HepG2 (cell line): ENCODE data around the gene RBCK1.

Experiments used
- CBFB ChIP-seq: sonication (generic); formaldehyde crosslinking; IDR thresholded peaks from 2 replicates; pipeline ENCODE4 v1.4.0; 2020; ENCODE audit warnings: missing genetic modification reagents
- GTF2F1 ChIP-seq: fragments of 150-350 bp; IDR thresholded peaks from 2 replicates; pipeline ENCODE4 v1.6.1; 2014; ENCODE audit warnings: low read length
- RAD51 ChIP-seq: fragments of 450-650 bp; IDR thresholded peaks from 2 replicates; pipeline ENCODE4 v1.6.1; 2016; ENCODE audit warnings: borderline replicate concordance
- SP140L ChIP-seq: sonication (generic); formaldehyde crosslinking; IDR thresholded peaks from 2 replicates; pipeline ENCODE4 v1.4.0; 2020; ENCODE audit warnings: missing genetic modification reagents, borderline replicate concordance
- SRSF1 ChIP-seq: fragments of 200-400 bp; formaldehyde crosslinking; optimal IDR thresholded peaks from 2 replicates; pipeline ENCODE3; 2017; ENCODE audit warnings: mild to moderate bottlenecking, low read depth, low read length, moderate library complexity
- TCF7 ChIP-seq: sonication (generic); IDR thresholded peaks from 2 replicates; pipeline ENCODE4 v1.6.1; 2016; ENCODE audit warnings: antibody characterized with exemption, low read depth
- ZNF224 ChIP-seq: sonication (generic); formaldehyde crosslinking; IDR thresholded peaks from 2 replicates; pipeline ENCODE4 v1.5.0; 2020; ENCODE audit warnings: mild to moderate bottlenecking, missing genetic modification reagents
- ZNF558 ChIP-seq: sonication (generic); formaldehyde crosslinking; IDR thresholded peaks from 2 replicates; pipeline ENCODE4 v1.9.0; 2022; ENCODE audit warnings: mild to moderate bottlenecking, missing genetic modification reagents, borderline replicate concordance
- TF ChIP-seq, protein P1 (sequence below): IDR thresholded peaks from 2 replicates; pipeline ENCODE4 v1.6.1; 2012; ENCODE audit warnings: inconsistent platforms
- TF ChIP-seq, protein P2 (sequence below): sonication (generic); formaldehyde crosslinking; IDR thresholded peaks from 2 replicates; pipeline ENCODE4 v1.4.0; 2020; ENCODE audit warnings: low read depth, missing genetic modification reagents

DNA sequence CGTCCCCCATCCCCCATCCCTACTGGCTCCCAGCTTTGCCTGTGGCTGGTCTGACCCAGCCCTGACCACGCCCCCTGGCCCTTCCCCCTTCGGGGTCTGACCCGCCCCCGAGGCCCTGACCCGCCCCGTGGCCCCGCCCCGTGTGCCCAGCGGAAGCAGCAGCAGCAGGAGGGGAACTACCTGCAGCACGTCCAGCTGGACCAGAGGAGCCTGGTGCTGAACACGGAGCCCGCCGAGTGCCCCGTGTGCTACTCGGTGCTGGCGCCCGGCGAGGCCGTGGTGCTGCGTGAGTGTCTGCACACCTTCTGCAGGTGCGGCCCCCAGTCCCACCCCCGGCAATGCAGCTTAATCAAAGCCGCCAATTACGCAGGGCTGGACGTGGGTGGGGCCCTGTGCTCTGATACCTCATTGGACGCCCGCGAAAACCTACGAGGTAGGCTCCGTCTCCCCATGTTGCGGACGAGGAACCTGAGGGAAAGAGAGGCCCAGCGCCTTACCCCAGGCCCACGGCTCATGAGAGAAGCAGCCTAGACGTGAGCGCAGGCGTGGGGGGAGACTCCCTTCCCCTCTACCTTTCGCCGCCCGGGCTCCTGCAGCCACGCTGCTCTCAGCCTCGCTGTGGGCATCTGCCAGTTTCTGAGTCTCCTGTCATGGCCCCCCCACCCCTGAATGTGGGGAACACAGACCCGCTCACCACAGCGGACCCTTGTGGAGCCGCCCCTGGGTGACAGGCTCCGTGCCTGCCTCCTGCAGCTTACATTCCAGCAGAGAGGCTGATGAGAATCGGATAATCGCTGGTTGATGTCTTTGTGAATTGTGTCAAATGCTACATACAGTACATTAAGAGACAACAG, 12.8 kb downstream of the RBCK1 start:
- TF ChIP-seq, protein P1, sequence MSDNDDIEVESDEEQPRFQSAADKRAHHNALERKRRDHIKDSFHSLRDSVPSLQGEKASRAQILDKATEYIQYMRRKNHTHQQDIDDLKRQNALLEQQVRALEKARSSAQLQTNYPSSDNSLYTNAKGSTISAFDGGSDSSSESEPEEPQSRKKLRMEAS, result no peak
- TF ChIP-seq TCF7 (no peak), GTF2F1 (no peak), ZNF224 (no peak), SRSF1 (no peak), RAD51 (no peak), CBFB (no peak), SP140L (CRISPR knock-in tag) (no peak), ZNF558 (no peak)
- TF ChIP-seq, protein P2, sequence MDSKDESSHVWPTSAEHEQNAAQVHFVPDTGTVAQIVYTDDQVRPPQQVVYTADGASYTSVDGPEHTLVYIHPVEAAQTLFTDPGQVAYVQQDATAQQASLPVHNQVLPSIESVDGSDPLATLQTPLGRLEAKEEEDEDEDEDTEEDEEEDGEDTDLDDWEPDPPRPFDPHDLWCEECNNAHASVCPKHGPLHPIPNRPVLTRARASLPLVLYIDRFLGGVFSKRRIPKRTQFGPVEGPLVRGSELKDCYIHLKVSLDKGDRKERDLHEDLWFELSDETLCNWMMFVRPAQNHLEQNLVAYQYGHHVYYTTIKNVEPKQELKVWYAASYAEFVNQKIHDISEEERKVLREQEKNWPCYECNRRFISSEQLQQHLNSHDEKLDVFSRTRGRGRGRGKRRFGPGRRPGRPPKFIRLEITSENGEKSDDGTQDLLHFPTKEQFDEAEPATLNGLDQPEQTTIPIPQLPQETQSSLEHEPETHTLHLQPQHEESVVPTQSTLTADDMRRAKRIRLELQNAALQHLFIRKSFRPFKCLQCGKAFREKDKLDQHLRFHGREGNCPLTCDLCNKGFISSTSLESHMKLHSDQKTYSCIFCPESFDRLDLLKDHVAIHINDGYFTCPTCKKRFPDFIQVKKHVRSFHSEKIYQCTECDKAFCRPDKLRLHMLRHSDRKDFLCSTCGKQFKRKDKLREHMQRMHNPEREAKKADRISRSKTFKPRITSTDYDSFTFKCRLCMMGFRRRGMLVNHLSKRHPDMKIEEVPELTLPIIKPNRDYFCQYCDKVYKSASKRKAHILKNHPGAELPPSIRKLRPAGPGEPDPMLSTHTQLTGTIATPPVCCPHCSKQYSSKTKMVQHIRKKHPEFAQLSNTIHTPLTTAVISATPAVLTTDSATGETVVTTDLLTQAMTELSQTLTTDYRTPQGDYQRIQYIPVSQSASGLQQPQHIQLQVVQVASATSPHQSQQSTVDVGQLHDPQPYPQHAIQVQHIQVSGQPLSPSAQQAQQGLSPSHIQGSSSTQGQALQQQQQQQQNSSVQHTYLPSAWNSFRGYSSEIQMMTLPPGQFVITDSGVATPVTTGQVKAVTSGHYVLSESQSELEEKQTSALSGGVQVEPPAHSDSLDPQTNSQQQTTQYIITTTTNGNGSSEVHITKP (CRISPR knock-in tag), result no peak
